IPS DF 4.7 (cell line): ENCODE measurements around the gene PLA1A.

Experiments used
- DNase-seq: peaks from one replicate; pipeline ENCODE4 v3.0.0-alpha.2; 2013; ENCODE audit warnings: low spot score; ENCODE audit errors: extremely low read depth

Gene PLA1A

GRCh38 chr3:119608405-119609000, 10.8 kb downstream of the PLA1A start:
- DNase-seq: no peak

GRCh38 chr3:119609301-119609700, 11.6 kb downstream of the PLA1A start:
- DNase-seq: no peak

GRCh38 chr3:119611664-119612063, 14.0 kb downstream of the PLA1A start:
- DNase-seq: no peak

GRCh38 chr3:119613201-119613600, 15.5 kb downstream of the PLA1A start:
- no peak for DNase-seq

GRCh38 chr3:119613872-119614271, 16.2 kb downstream of the PLA1A start:
- no peak for DNase-seq

- no peak for DNase-seq
These were observed 18.4 kb downstream of the PLA1A start for GRCh38 chr3:119616056-119616455.

GRCh38 chr3:119619094-119619493, 21.4 kb downstream of the PLA1A start:
- DNase-seq: no peak

- DNase-seq: no peak
These were observed 23.2 kb downstream of the PLA1A start for GRCh38 chr3:119620899-119621298.

GRCh38 chr3:119624002-119624720, 26.5 kb downstream of the PLA1A start:
- DNase-seq: no peak

- no peak for DNase-seq
These were observed 27.9 kb downstream of the PLA1A start for GRCh38 chr3:119625451-119626153.

GRCh38 chr3:119626196-119626595, 28.5 kb downstream of the PLA1A start:
- no peak for DNase-seq

- no peak for DNase-seq
These were observed 29.8 kb downstream of the PLA1A start for GRCh38 chr3:119627461-119627860.

GRCh38 chr3:119628390-119628789, 30.7 kb downstream of the PLA1A start:
- no peak for DNase-seq

- no peak for DNase-seq
These were observed 31.2 kb downstream of the PLA1A start for GRCh38 chr3:119628816-119629445.

- DNase-seq: no peak
These were observed 32.6 kb downstream of the PLA1A start for GRCh38 chr3:119630128-119630879.

- DNase-seq: no peak
These were observed 33.2 kb downstream of the PLA1A start for GRCh38 chr3:119630880-119631329.

- no peak for DNase-seq
These were observed 33.8 kb downstream of the PLA1A start for GRCh38 chr3:119631516-119631915.

GRCh38 chr3:119632216-119632615, 34.5 kb downstream of the PLA1A start:
- DNase-seq: no peak

- no peak for DNase-seq
These were observed 35.1 kb downstream of the PLA1A start for GRCh38 chr3:119632829-119633228.

GRCh38 chr3:119635719-119636118, 38.0 kb downstream of the PLA1A start:
- DNase-seq: no peak

- DNase-seq: no peak
These were observed 38.6 kb downstream of the PLA1A start for GRCh38 chr3:119636249-119636648.
